HepG2 (cell line): ENCODE data around the gene PROX2. TPM values are rescaled to one million over a fixed set of nuclear protein-coding genes. Genes with fewer than 3 reads are reported as not detected.

Source experiments
- FLYWCH1 ChIP-seq: sonication (generic); formaldehyde crosslinking; IDR thresholded peaks from 2 replicates; pipeline ENCODE4 v1.8.1; 2023; ENCODE audit warnings: mild to moderate bottlenecking, missing genetic modification reagents
- GTF3A ChIP-seq: sonication (generic); formaldehyde crosslinking; conservative IDR thresholded peaks from 2 replicates; pipeline ENCODE4 v1.4.0; 2020; ENCODE audit warnings: mild to moderate bottlenecking, missing genetic modification reagents
- HNF4G ChIP-seq, 2 experiments: sonication (generic) in 1 of 2; formaldehyde crosslinking in 1 of 2; IDR thresholded peaks; 2 replicates each; pipeline versions ENCODE4 v1.4.0 to v1.6.1; 2011 to 2020; ENCODE audit warnings: borderline replicate concordance in 2 of 2, low read depth in 2 of 2, mild to moderate bottlenecking in 2 of 2, low read length in 1 of 2, missing genetic modification reagents in 1 of 2, moderate library complexity in 1 of 2
- KLF11 ChIP-seq: IDR thresholded peaks from 2 replicates; pipeline ENCODE4 v1.6.1; 2016; ENCODE audit warnings: missing compliant biosample characterization
- MZF1 ChIP-seq: sonication (generic); formaldehyde crosslinking; IDR thresholded peaks from 2 replicates; pipeline ENCODE4 v1.8.1; 2023; ENCODE audit warnings: mild to moderate bottlenecking, missing genetic modification reagents, borderline replicate concordance
- NFYC ChIP-seq: IDR thresholded peaks from 2 replicates; pipeline ENCODE4 v1.6.1; 2016; ENCODE audit warnings: missing genetic modification reagents, missing compliant biosample characterization
- NR2C2 ChIP-seq: sonication (generic); formaldehyde crosslinking; IDR thresholded peaks from 2 replicates; pipeline ENCODE4 v1.4.0; 2020; ENCODE audit warnings: missing genetic modification reagents, mild to moderate bottlenecking, moderate library complexity, borderline replicate concordance
- RARA ChIP-seq: IDR thresholded peaks from 2 replicates; pipeline ENCODE4 v1.6.1; 2016; ENCODE audit warnings: missing genetic modification reagents, missing compliant biosample characterization
- RFXAP ChIP-seq: sonication (generic); formaldehyde crosslinking; IDR thresholded peaks from 2 replicates; pipeline ENCODE4 v1.4.0; 2020; ENCODE audit warnings: missing genetic modification reagents, borderline replicate concordance
- SKIL ChIP-seq: sonication (generic); formaldehyde crosslinking; IDR thresholded peaks from 2 replicates; pipeline ENCODE4 v1.8.0; 2022; ENCODE audit warnings: missing genetic modification reagents, mild to moderate bottlenecking, moderate library complexity, borderline replicate concordance
- STAT5B ChIP-seq: sonication (generic); formaldehyde crosslinking; IDR thresholded peaks from 2 replicates; pipeline ENCODE4 v1.4.0; 2020; ENCODE audit warnings: missing genetic modification reagents
- TAF1 ChIP-seq: sonication (generic); formaldehyde crosslinking; IDR thresholded peaks from 2 replicates; pipeline ENCODE4 v1.4.0; 2020; ENCODE audit warnings: missing genetic modification reagents
- ZFY ChIP-seq: sonication (generic); formaldehyde crosslinking; IDR thresholded peaks from 2 replicates; pipeline ENCODE4 v1.4.0; 2020; ENCODE audit warnings: missing genetic modification reagents
- ZNF580 ChIP-seq: IDR thresholded peaks from 2 replicates; pipeline ENCODE4 v1.6.1; 2016; ENCODE audit warnings: low read depth, borderline replicate concordance
- ZNF710 ChIP-seq: sonication (generic); formaldehyde crosslinking; IDR thresholded peaks from 2 replicates; pipeline ENCODE4 v1.5.0; 2020; ENCODE audit warnings: mild to moderate bottlenecking, missing genetic modification reagents, borderline replicate concordance
- ZNF749 ChIP-seq: sonication (generic); formaldehyde crosslinking; IDR thresholded peaks from 2 replicates; pipeline ENCODE4 v1.8.0; 2022; ENCODE audit warnings: mild to moderate bottlenecking, missing genetic modification reagents, moderate library complexity, borderline replicate concordance
- ZNF761 ChIP-seq: sonication (generic); formaldehyde crosslinking; conservative IDR thresholded peaks from 2 replicates; pipeline ENCODE4 v1.4.0; 2020; ENCODE audit warnings: mild to moderate bottlenecking, missing genetic modification reagents
- ZNF772 ChIP-seq: sonication (generic); formaldehyde crosslinking; IDR thresholded peaks from 2 replicates; pipeline ENCODE4 v1.5.0; 2020; ENCODE audit warnings: mild to moderate bottlenecking, missing genetic modification reagents
- ZNF784 ChIP-seq: sonication (generic); formaldehyde crosslinking; IDR thresholded peaks from 2 replicates; pipeline ENCODE4 v1.5.1; 2020; ENCODE audit warnings: missing genetic modification reagents, mild to moderate bottlenecking, borderline replicate concordance
- ZNF83 ChIP-seq: sonication (generic); formaldehyde crosslinking; IDR thresholded peaks from 2 replicates; pipeline ENCODE4 v1.4.0; 2020; ENCODE audit warnings: missing genetic modification reagents, mild to moderate bottlenecking, borderline replicate concordance
- polyA plus RNA-seq, 8 experiments: library from polyadenylated mRNA; depleted of rRNA in 3 of 8; stranded (reverse) in 7 of 8; unstranded in 1 of 8; fragments of >200 nt; fragmentation: Illumina TruSeq in 4 of 8; extraction: Trizol in 4 of 8; gene quantifications; 2 replicates each; pipeline versions ENCODE4 v1.2.1 to v1.2.3, GENCODE V29; 2011 to 2016; ENCODE audit warnings: low read depth in 4 of 8, missing spikeins in 1 of 8, mixed read lengths in 1 of 8; ENCODE audit not compliant: insufficient read depth in 1 of 8
- total RNA-seq, 5 experiments: library from RNA; depleted of rRNA; stranded (reverse); fragments of >200 nt; fragmentation: Illumina TruSeq; extraction: Trizol; gene quantifications; 2 replicates each; pipeline ENCODE4 v1.2.3, GENCODE V29; 2016; ENCODE audit warnings: low read depth in 1 of 5
- TF ChIP-seq, protein P1 (sequence below): IDR thresholded peaks from 2 replicates; pipeline ENCODE4 v1.6.1; 2016; ENCODE audit warnings: mild to moderate bottlenecking

The PROX2 gene
- total and polyA plus RNA-seq, 2 of the 13 experiments (the other 11 are each of a cell fraction or from before 2014, with no cell fraction given): not detected

DNA sequence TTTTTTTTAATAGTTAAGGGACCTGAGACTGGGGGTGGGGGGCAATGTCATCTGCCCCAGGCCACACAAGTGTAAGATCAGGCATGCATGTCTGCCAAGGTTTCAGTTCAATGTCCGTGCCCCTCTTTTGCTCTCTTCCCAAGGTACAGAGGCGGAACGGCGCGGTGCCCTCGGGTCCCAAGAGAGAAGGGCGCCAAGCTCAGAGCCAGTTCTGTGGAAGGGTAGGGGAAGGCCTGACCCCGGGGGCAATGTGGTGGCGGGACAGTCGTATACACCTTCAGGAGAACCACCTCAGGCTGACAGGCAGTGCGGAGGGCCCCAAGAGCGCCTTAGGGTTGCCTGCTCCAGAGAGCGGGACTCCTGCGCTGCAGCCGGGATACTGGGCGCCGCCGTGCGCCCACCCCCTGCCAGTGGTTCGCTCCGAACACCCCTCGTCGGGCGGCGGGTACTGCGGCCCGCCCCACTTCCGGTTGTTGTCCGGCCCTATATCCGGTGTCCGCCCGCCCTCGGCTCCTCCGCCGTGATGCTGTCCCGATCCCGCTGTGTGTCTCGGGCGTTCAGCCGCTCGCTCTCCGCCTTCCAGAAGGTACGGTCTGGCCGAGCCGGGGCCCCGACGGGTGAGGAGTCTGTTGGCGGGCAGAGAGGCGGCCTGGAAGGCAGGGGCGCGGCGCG lies 5.6 kb upstream of the PROX2 start, which contains the start of gene DLST (continued):
- peak; percentile 39; the same call in 1 of the 2 replicates for TF ChIP-seq SKIL
- TF ChIP-seq, protein P1, sequence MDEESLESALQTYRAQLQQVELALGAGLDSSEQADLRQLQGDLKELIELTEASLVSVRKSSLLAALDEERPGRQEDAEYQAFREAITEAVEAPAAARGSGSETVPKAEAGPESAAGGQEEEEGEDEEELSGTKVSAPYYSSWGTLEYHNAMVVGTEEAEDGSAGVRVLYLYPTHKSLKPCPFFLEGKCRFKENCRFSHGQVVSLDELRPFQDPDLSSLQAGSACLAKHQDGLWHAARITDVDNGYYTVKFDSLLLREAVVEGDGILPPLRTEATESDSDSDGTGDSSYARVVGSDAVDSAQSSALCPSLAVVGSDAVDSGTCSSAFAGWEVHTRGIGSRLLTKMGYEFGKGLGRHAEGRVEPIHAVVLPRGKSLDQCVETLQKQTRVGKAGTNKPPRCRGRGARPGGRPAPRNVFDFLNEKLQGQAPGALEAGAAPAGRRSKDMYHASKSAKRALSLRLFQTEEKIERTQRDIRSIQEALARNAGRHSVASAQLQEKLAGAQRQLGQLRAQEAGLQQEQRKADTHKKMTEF (CRISPR knock-in tag): peak; percentile 84
- 0 out of 2 replicates have a peak, but pooled peaks have one; percentile 56 for TF ChIP-seq ZNF761 (CRISPR knock-in tag)
- no peak for TF ChIP-seq GTF3A
- TF ChIP-seq ZNF784 (CRISPR knock-in tag): peak; percentile 32; the same call in 1 of the 2 replicates
- no peak for TF ChIP-seq ZNF710
- peak; percentile 94 for TF ChIP-seq ZFY (CRISPR knock-in tag)
- peak; percentile 76; the same call in 1 of the 2 replicates for TF ChIP-seq FLYWCH1 (CRISPR knock-in tag)
- 0 out of 2 replicates have a peak, but pooled peaks have one; percentile 33 for TF ChIP-seq ZNF83 (CRISPR knock-in tag)
- TF ChIP-seq RFXAP (CRISPR knock-in tag): peak; percentile 65; the same call in 1 of the 2 replicates
- TF ChIP-seq NFYC (CRISPR knock-in tag): no peak; the same call in 1 of the 2 replicates
- peak; percentile 64; the same call in 1 of the 2 replicates for TF ChIP-seq NR2C2 (CRISPR knock-in tag)
- peak; percentile 32; the same call in 1 of the 2 replicates for TF ChIP-seq HNF4G (IDR thresholded peaks at IDR 0.05; ENCODE audit: borderline replicate concordance, low read depth, low read length)
- TF ChIP-seq HNF4G (CRISPR knock-in tag; IDR thresholded peaks at IDR 0.05; ENCODE audit: borderline replicate concordance, low read depth): no peak
- TF ChIP-seq ZNF772: peak; percentile 66; the same call in 1 of the 2 replicates
- peak; percentile 59; the same call in 1 of the 2 replicates for TF ChIP-seq KLF11 (CRISPR knock-in tag)
- TF ChIP-seq RARA (CRISPR knock-in tag): peak; percentile 30; the same call in 1 of the 2 replicates
- TF ChIP-seq ZNF580: peak; percentile 82; the same call in 1 of the 2 replicates
- TF ChIP-seq TAF1: peak; percentile 87
- no peak for TF ChIP-seq STAT5B (CRISPR knock-in tag)
- TF ChIP-seq MZF1 (CRISPR knock-in tag): 0 out of 2 replicates have a peak, but pooled peaks have one; percentile 16
- TF ChIP-seq ZNF749 (CRISPR knock-in tag): peak; percentile 83
